Body of pancreas (tissue), 4 donors: ENCODE data around the gene SLC9A9.

Experiments
- POLR2A ChIP-seq, 3 donors: fragments of 450-650 bp; IDR thresholded peaks; one replicate each; pipeline ENCODE4 v1.6.1; 2016; ENCODE audit warnings: antibody characterized with exemption in 3 of 3, mild to moderate bottlenecking in 2 of 3
- TF ChIP-seq, protein P1 (sequence below), 7 experiments: fragments of 450-650 bp in 4 of 7; fragments of 200-600 bp in 3 of 7; sonication (generic) in 3 of 7; IDR thresholded peaks; one replicate each; pipeline ENCODE4 v1.5.1; 2016 to 2019; ENCODE audit warnings: antibody characterized with exemption in 7 of 7

GRCh38 chr3:143652118-143652517 lies 196.2 kb downstream of the SLC9A9 start:
- TF ChIP-seq, protein P1, sequence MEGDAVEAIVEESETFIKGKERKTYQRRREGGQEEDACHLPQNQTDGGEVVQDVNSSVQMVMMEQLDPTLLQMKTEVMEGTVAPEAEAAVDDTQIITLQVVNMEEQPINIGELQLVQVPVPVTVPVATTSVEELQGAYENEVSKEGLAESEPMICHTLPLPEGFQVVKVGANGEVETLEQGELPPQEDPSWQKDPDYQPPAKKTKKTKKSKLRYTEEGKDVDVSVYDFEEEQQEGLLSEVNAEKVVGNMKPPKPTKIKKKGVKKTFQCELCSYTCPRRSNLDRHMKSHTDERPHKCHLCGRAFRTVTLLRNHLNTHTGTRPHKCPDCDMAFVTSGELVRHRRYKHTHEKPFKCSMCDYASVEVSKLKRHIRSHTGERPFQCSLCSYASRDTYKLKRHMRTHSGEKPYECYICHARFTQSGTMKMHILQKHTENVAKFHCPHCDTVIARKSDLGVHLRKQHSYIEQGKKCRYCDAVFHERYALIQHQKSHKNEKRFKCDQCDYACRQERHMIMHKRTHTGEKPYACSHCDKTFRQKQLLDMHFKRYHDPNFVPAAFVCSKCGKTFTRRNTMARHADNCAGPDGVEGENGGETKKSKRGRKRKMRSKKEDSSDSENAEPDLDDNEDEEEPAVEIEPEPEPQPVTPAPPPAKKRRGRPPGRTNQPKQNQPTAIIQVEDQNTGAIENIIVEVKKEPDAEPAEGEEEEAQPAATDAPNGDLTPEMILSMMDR (IDR thresholded peaks at IDR 0.05): no peak
- no peak for TF ChIP-seq POLR2A (IDR thresholded peaks at IDR 0.05)
